ENCODE data around the gene PITPNC1. TPM values are rescaled to one million over a fixed set of nuclear protein-coding genes. Genes with fewer than 3 reads are reported as not detected.

PITPNC1 gene
- total RNA-seq, 1 donor from 2014 or later, result 19.3 TPM

- no peaks in the 10 kb centered on the region for H3K36me3 Mint-ChIP-seq (ENCODE audit: low read depth)
- TF ChIP-seq CTCF (IDR thresholded peaks at IDR 0.05), result no peak
- H3K9me3 Mint-ChIP-seq, result no peaks in the 10 kb centered on the region
- no peaks in the 10 kb centered on the region for H3K27me3 Mint-ChIP-seq
- POLR2A ChIA-PET, result interaction anchor here (0.5 to 0.7 kb wide), 3 partner anchors 121 to 207 kb away, joined by 3 to 4 read pairs (median 3); no protein-coding TSS in a partner anchor
- intact Hi-C loops (cut with micrococcal nuclease), result loop anchor here (5.0 to 10.0 kb wide), 2 partner anchors 116 to 243 kb away; no protein-coding TSS in a partner anchor
- CTCF ChIA-PET, result interaction anchor here (1.6 kb wide), 1 partner anchor 193 kb away, joined by 4 read pairs; no protein-coding TSS in a partner anchor
- DNase-seq (no peak), ATAC-seq (ENCODE audit: low read depth) (no peak)
- H3K4me3 Mint-ChIP-seq, result peak overlapping the region; percentile 12
- peaks cover 72% of the 10 kb centered on the region for H3K4me1 Mint-ChIP-seq
- peak overlapping the region; percentile 60 for H3K27ac Mint-ChIP-seq
Measured at GRCh38 chr17:67571478-67571877, 194.4 kb downstream of the PITPNC1 start.

- Mint-ChIP-seq H3K36me3 (ENCODE audit: low read depth) (peaks cover 2% of the 10 kb centered on the region), H3K4me1 (peaks cover 83% of the 10 kb centered on the region), H3K27me3 (no peaks in the 10 kb centered on the region), H3K4me3 (peak overlapping the region; percentile 64), H3K9me3 (no peaks in the 10 kb centered on the region), H3K27ac (peak overlapping the region; percentile 80)
- TF ChIP-seq CTCF (IDR thresholded peaks at IDR 0.05), result no peak
- CTCF ChIA-PET, result interaction anchor here (1.0 kb wide), 1 partner anchor 197 kb away, joined by 3 read pairs; the partner anchor contains the start of gene PITPNC1
- ATAC-seq (ENCODE audit: low read depth), result peak; percentile 25
- no peak for DNase-seq
- POLR2A ChIA-PET, result interaction anchor here (0.7 to 1.4 kb wide), 3 partner anchors 14 to 63 kb away, joined by 3 to 11 read pairs (median 4); no protein-coding TSS in a partner anchor
- intact Hi-C loops (cut with micrococcal nuclease), result loop anchor here (1.0 to 10.0 kb wide), 4 partner anchors 113 to 241 kb away; partner anchors contain the start of gene NOL11
Measured at GRCh38 chr17:67573987-67574657, 197.0 kb downstream of the PITPNC1 start.

GRCh38 chr17:67574658-67575293 is 197.7 kb downstream of the PITPNC1 start:
- ChIA-PET CTCF (interaction anchor here (1.0 kb wide), 1 partner anchor 197 kb away, joined by 3 read pairs; the partner anchor contains the start of gene PITPNC1), POLR2A (interaction anchor here (1.0 to 1.4 kb wide), 2 partner anchors 15 to 27 kb away, joined by 3 to 4 read pairs; no protein-coding TSS in a partner anchor)
- ATAC-seq (ENCODE audit: low read depth), result peak; percentile 73
- Mint-ChIP-seq H3K27me3 (no peaks in the 10 kb centered on the region), H3K4me3 (peak overlapping the region; percentile 64), H3K27ac (peak overlapping the region; percentile 80), H3K4me1 (peaks cover 78% of the 10 kb centered on the region), H3K9me3 (no peaks in the 10 kb centered on the region), H3K36me3 (ENCODE audit: low read depth) (peaks cover 2% of the 10 kb centered on the region)
- DNase-seq, result peak; percentile 29
- TF ChIP-seq CTCF (IDR thresholded peaks at IDR 0.05), result no peak
- intact Hi-C loops (cut with micrococcal nuclease), result loop anchor here (1.0 to 10.0 kb wide), 4 partner anchors 113 to 240 kb away; partner anchors contain the start of gene NOL11

GRCh38 chr17:67575325-67575724 is 198.2 kb downstream of the PITPNC1 start:
- ChIA-PET POLR2A (interaction anchor here (1.4 kb wide), 1 partner anchor 27 kb away, joined by 3 read pairs; no protein-coding TSS in a partner anchor), CTCF (no interaction called here)
- H3K27ac Mint-ChIP-seq, result peak overlapping the region; percentile 80
- TF ChIP-seq CTCF (IDR thresholded peaks at IDR 0.05), result no peak
- peaks cover 73% of the 10 kb centered on the region for H3K4me1 Mint-ChIP-seq
- intact Hi-C loops (cut with micrococcal nuclease), result loop anchor here (10.0 kb wide), 1 partner anchor 239 kb away; no protein-coding TSS in a partner anchor
- peaks cover 2% of the 10 kb centered on the region for H3K36me3 Mint-ChIP-seq (ENCODE audit: low read depth)
- peak overlapping the region; percentile 64 for H3K4me3 Mint-ChIP-seq
- DNase-seq (no peak), ATAC-seq (ENCODE audit: low read depth) (peak; percentile 23)
- no peaks in the 10 kb centered on the region for H3K27me3 Mint-ChIP-seq
- H3K9me3 Mint-ChIP-seq, result no peaks in the 10 kb centered on the region
